ENCODE measurements around the gene TMEM186.
"Not testable (repeated sequence)": the region's sequence is repeated elsewhere in the genome, so short reads cannot be mapped to it uniquely, and the experiment has no call there.

The TMEM186 gene, protein sequence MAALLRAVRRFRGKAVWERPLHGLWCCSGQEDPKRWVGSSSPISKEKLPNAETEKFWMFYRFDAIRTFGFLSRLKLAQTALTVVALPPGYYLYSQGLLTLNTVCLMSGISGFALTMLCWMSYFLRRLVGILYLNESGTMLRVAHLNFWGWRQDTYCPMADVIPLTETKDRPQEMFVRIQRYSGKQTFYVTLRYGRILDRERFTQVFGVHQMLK

GRCh38 chr16:8797364-8798173 lies at the start of gene TMEM186, which contains the start of gene PMM2:
TSS of gene TMEM186 (minus strand) at chr16:8797639. CDS start at chr16:8797614, 25 bp downstream.
TSS of gene PMM2 (plus strand) at chr16:8797839. CDS start at chr16:8797883, 44 bp downstream.
- peak; percentile 86 for DNase-seq (ENCODE audit: low read depth)

- no peak for DNase-seq (ENCODE audit: low read depth)
Measured at GRCh38 chr16:8847145-8847544, 49.7 kb upstream of the TMEM186 start.

GRCh38 chr16:8846401-8846932 lies 49.0 kb upstream of the TMEM186 start:
- DNase-seq (ENCODE audit: low read depth) = no peak

GRCh38 chr16:8845699-8846298 lies 48.4 kb upstream of the TMEM186 start:
- no peak for DNase-seq (ENCODE audit: low read depth)

GRCh38 chr16:8843296-8843695 lies 45.9 kb upstream of the TMEM186 start:
- not testable (repeated sequence) for DNase-seq (ENCODE audit: low read depth)

DNA sequence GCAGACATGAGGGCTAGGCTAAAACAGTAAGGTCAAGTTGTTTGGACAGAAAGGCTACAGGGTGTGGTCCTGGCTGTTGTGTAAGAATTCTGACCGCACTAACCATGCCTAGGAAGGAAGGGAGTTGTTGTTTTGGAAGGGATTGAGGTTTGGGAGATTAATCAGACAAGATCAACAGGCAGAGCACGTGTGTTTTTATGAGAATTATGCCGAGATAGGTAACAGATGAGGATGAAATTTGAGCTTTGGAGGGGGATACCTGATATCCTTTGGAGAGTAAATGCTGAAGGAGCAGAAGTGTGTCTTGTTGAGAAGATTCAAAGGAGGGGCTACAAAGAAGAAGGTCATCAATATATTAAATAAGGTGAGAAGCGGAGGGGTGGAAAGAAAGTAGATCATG lies 44.6 kb upstream of the TMEM186 start:
- DNase-seq (ENCODE audit: low read depth) = not testable (repeated sequence)

DNA sequence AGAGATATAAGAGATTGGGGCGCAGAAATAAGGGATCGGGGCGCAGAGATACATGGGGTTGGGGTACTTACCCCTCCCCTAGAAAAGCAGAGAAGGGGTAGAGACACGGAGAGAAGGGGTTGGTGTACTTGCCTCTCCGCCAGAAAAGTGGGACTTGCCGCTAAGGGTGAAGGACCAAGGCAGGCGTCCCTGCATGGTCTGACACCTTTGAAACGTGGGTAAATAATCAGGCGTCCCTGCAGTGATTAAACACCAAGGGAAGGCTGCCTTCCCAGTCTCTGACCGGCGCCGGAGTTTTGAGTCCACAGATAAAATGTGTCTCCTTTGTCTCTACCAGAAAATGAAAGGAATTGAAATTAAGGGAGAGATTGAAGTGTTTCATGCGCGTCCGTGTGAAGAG lies 40.2 kb upstream of the TMEM186 start:
- not testable (repeated sequence) for DNase-seq (ENCODE audit: low read depth)

DNA sequence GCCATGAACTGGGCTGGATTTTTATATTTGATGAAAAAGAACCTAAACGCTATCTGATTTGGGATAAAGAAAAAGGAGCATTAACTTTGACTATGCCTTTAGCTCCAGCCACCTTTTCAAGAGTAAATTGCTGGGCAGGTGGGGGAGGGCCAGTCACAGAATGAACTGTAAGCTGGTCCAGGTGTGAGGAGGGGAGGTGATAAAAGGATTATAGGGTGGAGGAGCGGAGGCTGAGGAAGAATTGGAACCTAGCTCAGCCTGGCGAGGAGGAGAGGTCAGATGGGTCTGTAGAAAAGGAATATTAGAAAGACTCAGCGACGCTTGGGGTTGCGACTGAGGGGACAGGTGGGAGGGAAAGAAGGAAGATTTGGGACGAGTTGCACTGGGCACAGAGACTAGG lies 39.4 kb upstream of the TMEM186 start:
- not testable (repeated sequence) for DNase-seq (ENCODE audit: low read depth)

DNA sequence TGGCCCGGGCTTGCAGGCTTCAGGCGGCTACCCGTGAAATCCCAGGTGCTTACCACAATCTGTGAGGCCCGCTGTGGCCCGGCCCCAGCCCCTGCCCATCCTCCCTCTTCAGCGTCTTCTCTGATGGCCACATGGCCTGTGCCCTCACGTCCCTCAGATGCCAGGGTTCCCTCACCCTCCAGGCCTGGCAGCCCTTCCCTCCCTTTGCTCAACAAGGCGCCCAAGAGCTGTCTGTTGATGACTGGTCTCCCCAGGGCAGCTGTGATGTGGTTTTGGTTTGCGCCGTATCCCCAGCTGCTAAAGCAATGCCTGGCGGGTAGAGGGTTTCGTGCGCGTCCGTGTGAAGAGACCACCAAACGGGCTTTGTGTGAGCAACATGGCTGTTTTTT lies 35.3 kb upstream of the TMEM186 start:
- DNase-seq (ENCODE audit: low read depth) = no peak

DNA sequence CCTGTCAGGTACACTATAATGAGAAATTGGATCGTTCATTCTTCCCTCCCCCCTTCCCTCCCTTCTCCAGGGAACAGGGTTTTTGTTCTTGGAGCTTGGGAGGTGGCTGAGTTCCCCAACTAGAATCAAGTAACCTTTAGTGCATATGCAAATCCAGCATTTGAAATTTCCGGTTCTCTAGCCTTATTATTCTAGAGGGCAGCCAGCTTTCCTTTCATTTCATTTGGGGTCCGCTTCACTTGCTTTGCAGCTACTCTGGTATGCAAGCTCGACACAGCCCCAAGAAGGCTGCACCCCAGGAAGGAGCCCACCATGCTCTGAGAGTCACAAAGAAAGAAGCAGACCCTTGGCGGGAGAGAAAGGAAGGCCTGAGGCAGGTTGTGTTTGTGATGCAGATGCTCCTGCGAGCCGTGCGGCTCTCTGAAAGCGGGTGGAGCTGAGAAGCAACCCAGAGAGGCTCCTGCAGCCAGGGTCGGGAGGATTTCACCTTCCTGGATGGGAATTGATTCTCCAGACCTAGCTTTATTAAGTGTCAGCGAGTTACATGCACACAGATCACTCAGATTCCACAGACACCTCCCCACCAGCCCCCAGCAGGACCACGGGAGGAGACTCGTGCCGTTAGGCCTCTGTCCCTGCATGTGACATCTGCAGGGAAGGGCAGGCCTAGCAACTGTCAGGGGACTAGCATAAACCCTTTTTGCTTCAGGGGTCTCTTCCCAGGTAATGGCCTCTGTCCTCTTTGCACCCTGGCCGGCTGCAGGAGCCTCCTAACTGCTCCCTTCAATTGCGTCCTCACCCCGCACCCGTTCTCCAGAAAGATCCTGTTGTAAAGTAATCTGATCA lies 34.7 kb upstream of the TMEM186 start:
- no peak for DNase-seq (ENCODE audit: low read depth)

DNA sequence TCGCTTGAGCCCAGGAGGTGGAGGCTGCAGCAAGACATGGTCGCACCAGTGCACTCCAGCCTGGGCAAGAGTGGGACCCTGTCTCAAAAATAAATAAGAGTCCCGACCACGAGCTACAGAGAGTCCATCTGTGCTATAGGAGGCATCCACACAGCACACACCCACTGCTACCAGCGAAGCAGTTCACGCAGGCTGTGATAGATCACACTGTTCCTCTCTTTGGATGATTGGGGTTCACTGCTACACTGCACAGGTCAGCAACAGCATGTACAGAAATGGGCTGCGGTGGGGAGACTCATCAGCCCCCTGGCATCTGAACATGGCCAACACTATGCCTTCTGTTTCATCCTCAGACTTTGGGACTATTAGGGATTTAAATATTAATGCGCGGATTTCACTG lies 34.0 kb upstream of the TMEM186 start:
- DNase-seq (ENCODE audit: low read depth) = no peak

DNA sequence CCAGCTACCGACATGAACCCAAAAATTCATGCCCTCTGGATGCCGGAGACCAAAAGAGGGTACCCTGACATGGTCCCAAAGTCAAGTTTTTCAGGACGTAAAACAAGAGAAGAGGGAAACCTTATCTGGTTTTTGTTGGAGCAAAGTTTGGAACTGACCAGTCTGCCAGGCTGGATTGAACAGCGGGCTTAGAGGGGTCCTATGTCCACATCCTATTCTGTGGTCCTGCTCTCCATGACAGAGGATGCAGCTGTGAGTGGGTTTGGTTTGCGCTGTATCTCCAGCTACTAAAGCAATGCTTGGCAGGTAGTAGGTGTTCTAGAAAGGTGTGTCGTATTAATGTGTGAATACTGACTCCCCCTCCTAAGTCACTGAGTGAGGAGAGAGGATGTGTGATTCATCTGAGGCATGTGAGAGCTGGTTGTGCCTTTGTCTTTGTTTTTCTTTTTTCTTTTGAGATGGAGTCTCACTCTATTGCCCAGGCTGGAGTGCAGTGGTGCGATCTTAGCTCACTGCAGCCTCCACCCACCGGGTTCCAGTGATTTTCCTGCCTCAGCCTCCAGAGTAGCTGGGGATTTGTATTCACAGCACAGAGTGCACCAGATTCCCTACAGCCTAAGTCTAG lies 31.2 kb upstream of the TMEM186 start:
- no peak for DNase-seq (ENCODE audit: low read depth)

DNA sequence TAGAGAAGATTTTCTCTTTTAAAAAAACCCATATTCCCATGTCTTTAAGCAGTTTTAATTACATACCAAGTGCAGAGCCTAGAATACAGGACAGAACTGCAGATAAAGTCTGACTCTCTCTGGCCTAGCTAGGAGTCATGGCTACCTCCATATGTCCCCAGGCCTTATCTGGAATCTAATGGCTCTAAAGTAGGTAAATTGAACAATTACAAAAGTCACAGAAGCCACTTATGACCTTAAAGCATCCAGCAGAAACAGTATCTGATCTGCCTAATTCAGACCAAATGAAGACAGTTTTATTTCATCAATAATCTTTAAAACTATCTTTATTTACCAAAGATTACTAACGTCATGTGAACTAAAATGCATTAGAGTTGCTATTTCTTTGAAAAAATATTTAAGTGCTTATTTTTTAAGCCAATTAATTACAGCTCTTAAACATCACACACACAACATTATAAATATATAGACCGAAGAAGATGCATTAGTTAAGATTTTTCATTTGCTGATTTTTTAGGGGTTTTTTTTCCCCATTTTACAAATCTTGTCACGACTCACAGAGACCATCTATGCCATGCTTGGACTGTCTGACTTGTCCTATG lies 28.9 kb upstream of the TMEM186 start:
- DNase-seq (ENCODE audit: low read depth) = no peak

GRCh38 chr16:8822403-8822802 lies 25.0 kb upstream of the TMEM186 start:
- DNase-seq (ENCODE audit: low read depth) = no peak

GRCh38 chr16:8819411-8820034 lies 22.1 kb upstream of the TMEM186 start:
- DNase-seq (ENCODE audit: low read depth) = no peak

DNA sequence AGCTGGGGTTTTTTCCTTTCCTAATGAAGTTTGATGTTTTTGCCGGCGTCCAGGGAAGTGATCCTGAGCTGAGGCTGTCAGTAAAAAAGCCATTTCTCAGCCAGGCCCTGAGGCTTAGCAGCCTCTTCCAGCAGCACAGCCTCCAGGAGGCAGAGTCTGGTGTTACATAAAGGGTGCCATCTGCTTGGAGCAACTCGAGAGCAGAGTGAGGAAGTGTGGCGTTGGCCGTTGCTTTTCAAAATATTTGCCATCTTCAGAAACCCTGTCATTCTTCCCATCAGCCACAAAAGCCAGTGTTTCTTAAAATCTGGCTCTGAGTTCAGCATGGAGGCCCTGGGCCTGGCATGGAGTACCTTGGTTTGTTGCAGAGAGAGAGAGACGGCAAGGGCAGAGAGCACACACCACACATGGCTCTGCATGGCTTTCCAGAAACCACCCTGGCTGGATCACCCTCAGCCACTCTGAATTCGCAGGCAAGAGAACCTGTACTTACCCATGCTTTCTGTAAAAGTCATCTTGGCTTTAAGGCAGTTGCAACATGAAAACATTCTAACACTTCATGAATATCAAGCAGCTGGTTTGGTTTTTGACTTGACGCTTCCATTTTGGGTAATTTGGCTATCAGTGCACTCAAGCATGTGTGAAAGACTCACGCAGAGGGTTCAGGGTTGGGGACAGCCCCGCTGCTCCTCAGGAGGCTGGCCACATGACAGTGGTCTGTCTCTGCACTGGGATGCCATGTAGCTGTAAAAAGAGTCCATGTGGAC lies 21.2 kb upstream of the TMEM186 start:
- DNase-seq (ENCODE audit: low read depth) = no peak

- no peak for DNase-seq (ENCODE audit: low read depth)
Measured at GRCh38 chr16:8816967-8817655, 19.7 kb upstream of the TMEM186 start.

DNA sequence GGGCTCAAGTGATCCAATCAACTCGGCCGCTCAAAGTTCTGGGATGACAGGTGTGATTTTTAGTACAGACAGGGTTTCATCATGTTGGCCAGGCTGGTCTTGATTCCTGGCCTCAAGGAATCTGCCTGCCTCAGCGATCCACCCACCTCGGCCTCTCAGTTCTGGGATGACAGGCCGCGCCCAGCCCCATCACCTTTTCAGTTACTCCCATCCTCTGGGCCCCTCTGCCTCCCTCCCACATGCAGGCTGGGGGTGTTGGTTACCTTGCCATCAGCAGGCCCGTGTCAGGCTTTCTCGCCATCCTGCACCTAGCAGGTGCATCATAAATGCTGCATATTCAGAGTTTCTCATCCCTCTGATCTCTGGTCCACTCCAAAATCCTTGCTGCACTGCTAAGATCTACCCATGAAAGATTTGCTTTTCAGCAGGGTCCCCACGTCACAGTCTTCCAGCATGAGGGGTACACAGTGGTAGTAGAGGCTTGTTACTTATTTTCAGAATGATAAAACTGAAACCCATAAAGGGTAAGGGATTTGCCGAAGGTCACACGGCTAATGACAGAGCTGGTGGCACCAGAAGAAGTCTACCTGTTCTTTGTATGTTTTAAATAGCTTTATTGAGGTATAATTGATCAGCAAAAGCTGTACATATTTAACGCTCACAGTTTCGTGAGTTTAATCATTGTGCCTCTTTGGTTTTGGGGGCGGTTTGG lies 16.8 kb upstream of the TMEM186 start:
- DNase-seq (ENCODE audit: low read depth) = no peak
